Endothelial cell (in vitro differentiated cells): ENCODE measurements around the gene FAM162B. TPM values are rescaled to one million over a fixed set of nuclear protein-coding genes. Genes with fewer than 3 reads are reported as not detected.

Experiments used
- total RNA-seq: library from RNA; stranded (reverse); fragmentation: NEBNext Ultra II Directional; extraction: Animal tissue kit (Norgen Biotek cat#: 25700); gene quantifications from one replicate; pipeline ENCODE4 v1.2.1, GENCODE V29; 2021; ENCODE audit not compliant: unreplicated experiment

FAM162B gene
- total RNA-seq, 1 donor from 2014 or later: 1.5 TPM

Other genes starting within 250 kb of the FAM162B start
- not detected for gene TRAPPC3L, start 220.0 kb downstream of the FAM162B start, total RNA-seq
- not detected for gene CALHM4, start 212.0 kb downstream of the FAM162B start, total RNA-seq
- 38.0 TPM for gene RWDD1, start 194.2 kb downstream of the FAM162B start, total RNA-seq
- 1.3 TPM for gene RSPH4A, start 149.2 kb downstream of the FAM162B start, total RNA-seq
- 21.2 TPM for gene ZUP1, start 97.0 kb downstream of the FAM162B start, total RNA-seq
- 11.4 TPM for gene KPNA5, start 84.5 kb downstream of the FAM162B start, total RNA-seq
- gene GPRC6A, start 63.4 kb upstream of the FAM162B start, total RNA-seq: not detected
- gene RFX6, start 111.5 kb upstream of the FAM162B start, total RNA-seq: not detected